IPS DF 4.7 (cell line): ENCODE measurements around the gene CDH1.

Experiments
- DNase-seq: peaks from one replicate; pipeline ENCODE4 v3.0.0-alpha.2; 2013; ENCODE audit warnings: low spot score; ENCODE audit errors: extremely low read depth

The CDH1 gene

GRCh38 chr16:68848786-68849185 lies 111.7 kb downstream of the CDH1 start:
- DNase-seq, result no peak

DNA sequence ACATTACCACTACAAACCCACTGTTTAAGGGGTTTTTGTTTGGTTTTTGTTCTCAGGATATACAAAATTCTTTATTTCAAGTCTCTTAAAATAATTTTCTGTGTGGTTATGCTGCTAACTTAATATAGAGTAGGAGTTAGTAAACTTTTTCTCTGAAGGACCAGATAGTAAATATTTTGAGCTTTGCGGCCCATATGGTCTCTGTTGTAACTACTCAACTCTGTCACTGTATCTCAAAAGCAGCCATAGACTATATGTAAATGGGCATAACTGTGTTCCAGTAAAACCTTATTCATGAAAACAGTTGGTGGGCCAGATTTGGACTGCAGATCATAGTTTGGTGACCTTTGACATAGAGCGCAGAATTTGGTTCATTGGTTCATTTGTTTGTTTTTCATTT lies 113.4 kb downstream of the CDH1 start:
- DNase-seq, result no peak

GRCh38 chr16:68851601-68852000 lies 114.5 kb downstream of the CDH1 start:
- DNase-seq, result no peak

DNA sequence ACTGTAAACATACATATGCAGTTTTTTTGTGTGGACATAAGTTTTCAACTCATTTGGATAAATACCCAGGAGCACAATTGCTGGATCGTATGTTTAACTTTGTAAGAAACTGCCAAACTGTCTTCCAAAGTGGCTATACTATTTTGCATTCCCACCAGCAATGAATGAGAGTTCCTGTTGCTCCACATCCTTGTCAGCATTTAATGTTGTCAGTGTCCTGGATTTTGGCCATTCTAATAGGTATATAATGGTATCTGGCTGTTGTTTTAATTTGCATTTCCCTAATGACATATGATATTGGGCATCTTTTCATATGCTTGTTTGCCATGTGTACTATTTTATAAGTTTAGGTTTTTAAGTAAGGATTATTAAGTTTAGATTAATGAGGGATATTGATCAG lies 120.4 kb downstream of the CDH1 start:
- no peak for DNase-seq

DNA sequence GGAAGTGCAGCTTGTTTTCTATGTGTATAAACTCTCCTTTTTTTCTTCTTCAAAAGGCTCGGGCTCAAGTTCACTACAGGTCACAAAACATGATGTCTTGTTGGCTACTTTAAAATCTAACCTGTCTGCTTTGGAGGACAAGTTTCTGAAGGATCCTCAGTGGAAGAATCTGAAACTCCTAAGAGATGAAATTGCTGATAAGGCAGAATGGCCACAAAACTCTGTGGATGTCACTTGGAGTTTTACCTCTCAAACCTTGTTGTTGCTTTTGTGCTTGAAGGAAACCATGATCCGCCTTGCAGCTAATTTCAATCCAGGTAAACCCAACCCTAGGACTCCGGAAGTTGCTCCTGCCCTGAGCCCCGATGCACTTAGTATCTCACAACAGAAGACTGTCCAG lies 122.7 kb downstream of the CDH1 start:
- DNase-seq, result no peak

DNA sequence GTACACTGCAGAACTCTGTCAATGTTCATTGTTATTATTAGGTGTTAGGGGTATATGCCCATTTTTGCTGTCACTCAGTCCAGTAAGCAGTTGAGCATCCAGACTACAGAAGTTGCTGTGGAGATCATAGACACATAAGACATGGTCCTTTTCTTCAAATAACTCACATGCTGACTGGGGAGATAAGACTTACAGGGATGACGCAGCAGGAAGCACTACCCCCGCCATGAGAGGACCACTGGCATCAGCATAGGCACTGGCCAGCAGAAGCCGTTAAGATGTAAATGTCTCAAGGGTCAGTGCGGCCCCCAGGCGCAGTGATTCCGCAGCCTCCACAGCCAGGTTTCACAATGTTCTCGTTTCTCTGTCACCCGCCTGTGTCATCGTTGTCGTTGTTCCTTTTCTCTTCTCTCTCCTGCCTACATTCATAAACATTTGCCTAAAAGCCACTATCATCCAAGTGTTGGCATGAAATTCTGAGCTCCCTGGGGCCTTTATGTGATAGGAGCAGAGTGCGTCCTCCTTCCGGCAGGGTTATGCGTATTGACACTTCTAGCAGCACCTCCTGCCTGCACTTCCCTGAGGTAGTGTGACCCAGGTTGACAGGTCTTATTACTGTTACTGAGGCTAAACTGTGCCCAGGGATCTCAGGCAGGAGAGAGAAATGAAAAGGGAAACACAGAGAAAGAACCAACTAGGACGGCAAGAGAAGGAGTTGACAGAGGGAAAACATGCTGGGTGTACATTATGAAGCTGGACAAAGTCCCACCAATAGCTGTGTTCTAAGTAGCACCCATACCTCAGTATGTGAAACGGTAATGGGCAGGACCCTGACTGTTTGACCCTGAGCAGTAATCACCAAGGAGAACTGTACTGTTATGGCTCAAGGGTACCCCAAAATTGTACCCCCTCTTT lies 124.1 kb downstream of the CDH1 start:
- no peak for DNase-seq

GRCh38 chr16:68866933-68867332 lies 129.8 kb downstream of the CDH1 start:
- DNase-seq, result no peak

DNA sequence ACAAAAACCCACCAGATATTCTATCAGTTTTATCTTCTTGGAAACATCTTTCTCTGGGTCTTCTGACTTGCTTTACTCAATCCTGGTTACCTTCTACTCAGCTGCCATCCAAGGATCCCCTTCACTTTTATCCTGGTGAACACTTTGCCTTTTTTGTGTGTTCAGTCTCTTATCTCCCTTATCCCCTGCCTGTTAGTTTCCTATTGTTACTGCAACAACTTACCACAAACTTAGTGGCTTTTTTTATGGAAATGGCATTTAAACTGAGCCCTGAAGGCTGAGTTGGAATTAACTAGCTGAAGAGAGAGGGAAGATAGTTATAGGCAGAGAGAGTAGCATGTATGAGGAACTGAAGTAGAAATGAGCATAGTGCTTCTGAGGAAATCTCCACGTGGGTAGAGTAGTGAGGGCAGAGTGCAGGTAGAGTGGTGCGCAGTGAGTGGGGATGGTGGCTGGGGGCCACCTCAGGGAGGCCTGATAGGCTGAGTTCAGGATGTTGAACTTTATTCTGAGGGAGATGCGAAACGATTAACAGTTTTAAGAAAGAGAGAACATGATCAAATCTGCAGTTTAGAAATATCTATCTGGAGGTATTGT lies 132.5 kb downstream of the CDH1 start:
- no peak for DNase-seq

- no peak for DNase-seq
Measured at GRCh38 chr16:68873635-68874471, 136.8 kb downstream of the CDH1 start.

GRCh38 chr16:68875871-68876270 lies 138.8 kb downstream of the CDH1 start:
- no peak for DNase-seq

DNA sequence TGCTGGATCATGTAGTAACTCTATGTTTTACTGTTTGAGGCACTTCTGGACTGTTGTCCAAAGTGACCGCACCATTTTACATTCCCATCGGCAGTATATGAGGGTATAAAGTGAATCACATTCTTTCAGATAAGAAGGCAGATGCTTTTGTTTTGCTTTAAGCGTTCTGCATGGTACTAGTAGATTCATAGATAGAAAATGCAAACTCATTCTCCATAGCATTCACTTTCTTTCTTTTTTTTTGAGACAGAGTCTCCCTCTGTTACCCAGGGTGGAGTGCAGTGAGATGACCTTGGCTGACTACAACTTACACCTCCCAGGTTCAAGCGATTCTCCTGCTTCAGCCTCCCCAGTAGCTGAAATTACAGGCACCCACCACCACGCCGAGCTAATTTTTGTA lies 146.6 kb downstream of the CDH1 start:
- DNase-seq, result no peak

DNA sequence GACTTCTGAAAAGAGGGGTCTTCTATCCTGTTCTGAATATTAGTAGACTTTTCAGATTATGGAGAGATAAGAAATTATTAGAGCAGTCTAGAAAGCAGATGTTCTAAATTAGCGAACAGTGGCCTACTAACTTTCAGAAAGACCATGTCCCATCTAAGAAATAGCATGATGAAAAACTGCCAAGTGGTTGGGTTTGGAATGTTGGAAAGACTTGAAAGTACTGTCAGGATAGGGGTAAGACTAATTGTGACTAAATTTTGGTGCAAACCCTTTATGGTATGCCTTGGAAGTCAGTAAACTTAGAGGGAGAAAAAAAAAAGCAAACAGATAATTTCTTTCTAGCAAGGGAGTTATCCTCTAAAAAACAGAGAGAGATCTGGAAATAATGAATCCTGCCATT lies 147.3 kb downstream of the CDH1 start:
- no peak for DNase-seq
